Measurements from ENCODE around the gene LCNL1.

The LCNL1 gene

GRCh38 chr9:136960212-136960937 is 22.4 kb upstream of the LCNL1 start:
- DNase-seq (ENCODE audit: low read depth) = no peak

GRCh38 chr9:136960938-136961275 is 21.9 kb upstream of the LCNL1 start:
- no peak for DNase-seq (ENCODE audit: low read depth)

GRCh38 chr9:136961279-136962065 is 21.3 kb upstream of the LCNL1 start:
- DNase-seq (ENCODE audit: low read depth) = no peak

GRCh38 chr9:136962163-136962562 is 20.6 kb upstream of the LCNL1 start:
- no peak for DNase-seq (ENCODE audit: low read depth)

- DNase-seq (ENCODE audit: low read depth) = no peak
Observed at GRCh38 chr9:136962701-136963248, 20.0 kb upstream of the LCNL1 start.

- DNase-seq (ENCODE audit: low read depth) = no peak
Observed at GRCh38 chr9:136963341-136963740, 19.5 kb upstream of the LCNL1 start.

- DNase-seq (ENCODE audit: low read depth) = no peak
Observed at GRCh38 chr9:136963751-136964150, 19.0 kb upstream of the LCNL1 start.

- no peak for DNase-seq (ENCODE audit: low read depth)
Observed at GRCh38 chr9:136964171-136964689, 18.6 kb upstream of the LCNL1 start.

GRCh38 chr9:136964833-136965422 is 17.9 kb upstream of the LCNL1 start:
- DNase-seq (ENCODE audit: low read depth) = no peak

- DNase-seq (ENCODE audit: low read depth) = no peak
Observed at GRCh38 chr9:136965771-136966484, 16.9 kb upstream of the LCNL1 start.

GRCh38 chr9:136968333-136969127 is 14.3 kb upstream of the LCNL1 start:
- DNase-seq (ENCODE audit: low read depth) = no peak

- no peak for DNase-seq (ENCODE audit: low read depth)
Observed at GRCh38 chr9:136969150-136969549, 13.6 kb upstream of the LCNL1 start.

- no peak for DNase-seq (ENCODE audit: low read depth)
Observed at GRCh38 chr9:136969774-136970173, 13.0 kb upstream of the LCNL1 start.

- DNase-seq (ENCODE audit: low read depth) = no peak
Observed at GRCh38 chr9:136970361-136970760, 12.4 kb upstream of the LCNL1 start.

- DNase-seq (ENCODE audit: low read depth) = no peak
Observed at GRCh38 chr9:136971746-136972145, 11.0 kb upstream of the LCNL1 start.

GRCh38 chr9:136972335-136972734 is 10.5 kb upstream of the LCNL1 start:
- DNase-seq (ENCODE audit: low read depth) = no peak

- no peak for DNase-seq (ENCODE audit: low read depth)
Observed at GRCh38 chr9:136972743-136973142, 10.1 kb upstream of the LCNL1 start.

- DNase-seq (ENCODE audit: low read depth) = no peak
Observed at GRCh38 chr9:136973618-136974617, 8.9 kb upstream of the LCNL1 start.

GRCh38 chr9:136974817-136975535 is 7.8 kb upstream of the LCNL1 start:
- no peak for DNase-seq (ENCODE audit: low read depth)

Measured in stimulated activated CD8-positive, alpha-beta memory T cell treated with anti-CD3 and anti-CD28 coated beads, Interleukin-12 subunit alpha, Interleukin-12 subunit beta, amount 100 ng/mL, for 4 hours (primary cell).